HL-60/S4 (cell line): Measurements from ENCODE around the gene ACAA2.
"Not testable (repeated sequence)": the region's sequence is repeated elsewhere in the genome, so short reads cannot be mapped to it uniquely, and the experiment has no call there.

Source experiments
- in situ Hi-C: fragments of 300-500 bp; cut with MboI; formaldehyde crosslinking; loops from 2 replicates; pipeline ENCODE4 v1.14.3; 2022; ENCODE audit warnings: low sequenced_read_pairs

Gene ACAA2

DNA sequence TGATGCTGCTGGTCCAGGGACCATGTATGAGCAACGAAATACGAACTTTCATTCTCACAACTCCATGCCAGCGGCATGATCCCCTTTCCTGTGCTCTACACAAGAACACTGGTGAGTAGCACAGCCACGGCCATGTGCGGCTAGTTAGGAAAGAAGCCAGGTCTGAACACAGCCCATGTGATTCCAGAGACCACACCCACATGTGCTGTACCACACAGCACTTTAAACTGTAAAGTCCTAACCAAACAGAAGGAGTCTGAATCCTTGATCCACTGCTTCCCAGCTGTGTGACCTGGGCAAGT lies 33.0 kb upstream of the ACAA2 start:
- in situ Hi-C loops, result no loop called here

DNA sequence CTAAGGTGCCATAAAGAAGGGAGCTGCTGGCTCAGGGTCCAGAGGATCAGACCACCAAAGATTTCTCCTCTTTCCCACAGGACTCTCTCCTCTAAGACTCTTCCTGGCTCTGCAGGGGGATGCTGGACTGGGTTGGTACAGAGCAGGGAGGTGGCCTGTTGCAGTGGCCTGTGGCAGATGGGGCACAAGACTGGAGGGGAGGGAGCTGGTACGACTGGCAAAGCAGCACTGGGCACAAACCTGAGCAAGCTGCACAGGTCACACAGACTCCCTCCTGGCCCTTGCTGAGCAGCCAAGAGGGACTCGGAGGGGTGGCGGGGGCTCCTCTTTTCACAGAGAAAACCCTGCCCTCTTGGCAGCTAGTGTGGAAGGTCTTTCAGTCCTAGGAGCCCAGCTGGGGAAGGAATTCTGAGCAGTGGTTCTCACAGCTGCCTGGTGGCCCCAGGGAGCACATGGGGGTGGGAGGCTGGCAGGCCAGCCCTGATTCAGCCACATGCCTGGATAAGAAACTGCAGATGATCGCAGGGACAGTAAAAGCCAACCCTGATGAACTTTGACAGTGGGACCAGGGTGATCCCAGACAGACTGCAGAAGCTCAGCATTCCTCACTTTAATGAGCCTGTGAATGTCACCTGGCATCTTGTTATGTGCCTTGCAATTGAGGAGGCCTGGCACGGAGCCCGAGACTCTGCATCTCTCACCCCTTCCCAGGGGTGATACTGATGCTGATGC lies 32.5 kb upstream of the ACAA2 start:
- in situ Hi-C loops, result no loop called here

DNA sequence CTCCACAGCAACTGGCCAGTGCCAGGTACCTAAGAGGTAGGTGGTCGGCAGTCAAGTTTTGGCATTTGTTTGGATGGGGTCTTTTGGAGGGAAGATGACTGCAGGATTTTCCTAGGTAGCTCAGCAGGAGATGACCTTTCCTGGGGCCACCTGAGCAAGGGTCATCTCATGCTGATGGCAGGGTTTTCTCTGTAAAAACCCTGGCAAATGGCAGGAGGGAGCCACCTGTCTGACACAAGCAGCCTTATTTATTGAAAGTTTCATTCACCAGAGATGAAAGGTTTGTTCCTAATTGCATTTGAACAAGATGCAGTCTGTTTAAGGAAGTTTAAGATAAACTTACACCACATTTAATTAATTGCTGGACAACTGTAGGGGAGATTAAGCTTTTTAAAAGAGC lies 31.6 kb upstream of the ACAA2 start:
- in situ Hi-C loops, result no loop called here

- in situ Hi-C loops, result no loop called here
Measured at GRCh38 chr18:49843778-49844625, 30.7 kb upstream of the ACAA2 start.

GRCh38 chr18:49843131-49843530 lies 29.8 kb upstream of the ACAA2 start:
- in situ Hi-C loops, result no loop called here

DNA sequence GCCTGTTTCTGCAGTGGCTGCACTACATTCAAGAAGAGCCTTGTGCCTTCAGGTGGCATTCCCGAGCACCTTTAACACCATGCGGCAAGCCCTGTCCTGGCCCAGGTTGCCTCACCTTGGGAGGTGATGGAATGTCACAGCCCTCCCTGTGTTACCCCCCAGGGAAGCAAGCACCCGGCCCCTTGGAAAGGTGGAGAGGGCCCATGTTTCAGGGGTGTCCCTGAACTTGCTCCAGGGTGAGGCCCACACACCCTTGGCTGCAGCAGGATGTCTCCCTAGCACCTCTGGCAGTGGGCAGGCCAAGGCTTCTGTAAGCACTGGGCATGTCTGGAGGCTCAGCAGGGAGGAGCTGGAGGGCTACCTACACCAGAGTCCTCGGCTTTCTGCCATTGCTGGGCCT lies 29.3 kb upstream of the ACAA2 start:
- in situ Hi-C loops, result no loop called here

DNA sequence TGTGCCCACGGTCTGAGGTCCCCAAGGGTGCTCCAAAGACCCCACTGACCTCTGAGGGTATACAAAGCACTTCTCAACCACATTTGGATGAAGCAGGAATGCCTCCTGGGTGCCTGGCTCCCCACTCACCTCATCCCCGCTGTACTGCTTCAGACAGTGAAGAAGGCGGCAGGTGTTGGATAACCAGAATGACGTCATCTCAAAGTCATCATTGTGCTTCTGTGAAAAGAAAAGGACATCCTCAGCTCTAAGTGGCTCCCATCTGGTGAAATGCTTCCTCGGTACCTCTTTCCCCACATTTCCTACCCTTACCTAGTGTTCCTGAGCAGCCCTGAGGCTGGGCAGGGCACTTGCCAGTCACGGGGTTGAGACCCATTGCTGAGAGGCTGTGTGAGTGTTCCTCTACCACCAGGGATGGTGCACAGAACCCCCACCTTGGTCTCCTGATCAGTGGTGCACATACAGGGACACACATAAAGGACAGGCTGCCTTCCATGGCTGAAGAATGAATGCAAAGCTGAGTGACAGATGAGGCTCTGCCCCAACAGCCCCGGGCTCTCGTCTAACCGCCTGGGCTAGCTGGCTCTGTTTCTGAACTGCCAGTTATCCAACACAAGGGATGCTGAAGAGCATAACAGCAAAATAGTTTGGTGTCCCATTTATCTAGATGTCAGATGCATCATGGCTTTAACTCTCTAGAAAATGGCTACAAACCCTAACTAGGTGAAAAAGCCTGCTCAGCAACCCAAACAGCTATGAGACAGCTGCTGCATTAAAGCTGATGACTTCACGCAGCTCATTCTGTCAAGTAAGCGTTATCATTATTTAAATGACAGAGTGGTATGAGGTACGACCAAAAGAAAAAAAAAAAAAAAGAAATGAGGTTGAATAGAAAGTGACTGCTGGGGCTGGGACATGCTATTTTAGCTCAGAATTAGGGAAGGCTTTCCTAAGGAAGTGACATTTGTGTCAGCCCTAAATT lies 28.2 kb upstream of the ACAA2 start:
- in situ Hi-C loops, result no loop called here

DNA sequence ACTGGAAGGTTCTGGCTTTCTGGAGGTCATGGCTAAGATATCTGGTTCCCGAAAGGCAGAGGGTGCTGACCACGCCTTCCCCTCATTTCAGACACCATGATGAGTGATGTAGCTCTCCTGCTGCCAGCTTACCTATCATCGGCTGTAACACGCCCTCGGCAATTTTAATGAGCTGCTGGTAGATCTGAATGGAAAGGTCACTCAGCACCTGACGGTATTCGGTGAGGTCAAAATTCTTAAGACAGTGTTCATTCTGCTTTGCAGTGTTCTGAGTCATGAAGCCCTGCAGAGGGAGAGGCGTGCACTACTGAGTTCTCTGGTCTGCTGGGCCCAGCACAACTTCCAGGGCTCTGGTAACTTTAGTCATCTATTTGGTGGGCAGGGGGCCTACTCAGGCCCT lies 25.7 kb upstream of the ACAA2 start:
- in situ Hi-C loops, result no loop called here

- in situ Hi-C loops, result no loop called here
Measured at GRCh38 chr18:49838381-49838780, 25.0 kb upstream of the ACAA2 start.

DNA sequence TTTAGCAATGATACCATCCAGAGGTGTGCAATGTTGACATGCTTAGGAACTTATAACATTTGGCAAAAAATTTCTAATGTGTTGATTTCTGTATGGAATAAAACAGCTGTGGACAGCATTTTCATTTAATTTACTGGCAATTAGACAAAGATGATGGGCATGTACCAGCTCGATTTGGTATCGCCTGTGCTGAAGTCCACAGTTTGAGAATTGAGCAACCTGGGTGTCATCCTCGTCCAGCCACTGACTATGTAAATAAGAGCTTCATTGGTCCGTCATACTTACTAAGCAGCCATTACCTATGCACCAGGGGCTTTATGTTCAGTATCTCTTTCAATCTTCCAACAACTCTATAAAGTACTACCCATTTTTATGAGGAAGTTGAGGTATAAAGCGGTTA lies 24.6 kb upstream of the ACAA2 start:
- in situ Hi-C loops, result no loop called here

GRCh38 chr18:49837316-49837835 lies 24.0 kb upstream of the ACAA2 start:
- in situ Hi-C loops, result not testable (repeated sequence)

DNA sequence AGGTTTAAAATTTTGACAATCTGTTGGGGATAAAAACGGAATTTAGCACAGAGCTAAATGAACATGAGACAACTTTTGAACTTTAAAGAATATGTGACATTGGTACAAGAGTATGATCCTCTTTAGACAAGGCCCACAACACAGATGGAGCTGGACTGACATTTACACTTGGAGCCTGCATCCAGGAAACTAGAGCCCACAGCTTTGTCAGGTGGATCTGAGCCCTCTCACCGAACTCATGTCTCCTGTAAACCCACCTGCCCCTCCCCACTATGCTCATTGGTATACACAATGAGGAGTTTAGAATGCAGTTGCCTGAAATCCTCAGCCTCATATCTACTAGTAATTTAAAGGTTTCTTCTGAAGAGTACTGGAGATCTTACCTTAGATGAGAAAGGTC lies 22.1 kb upstream of the ACAA2 start:
- in situ Hi-C loops, result no loop called here

DNA sequence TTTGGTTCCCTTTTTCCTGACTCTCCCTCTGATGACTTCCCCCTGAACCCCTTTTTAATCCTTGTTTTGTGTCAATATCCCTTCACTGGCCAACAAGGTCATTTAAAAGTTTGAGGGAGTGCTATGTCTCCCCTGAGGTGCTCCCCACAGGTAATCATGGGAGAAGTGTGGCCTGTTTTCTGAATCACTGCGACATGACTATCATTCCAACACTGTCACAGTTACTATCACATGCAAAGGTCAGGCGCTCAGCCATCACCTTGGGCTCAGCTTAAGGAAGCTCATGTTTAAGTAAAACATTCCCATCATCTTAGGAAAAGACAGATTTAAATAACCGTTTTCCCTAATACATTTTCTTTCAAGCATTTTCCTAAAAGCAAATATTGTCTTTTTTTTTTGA lies 20.9 kb upstream of the ACAA2 start:
- in situ Hi-C loops, result no loop called here

DNA sequence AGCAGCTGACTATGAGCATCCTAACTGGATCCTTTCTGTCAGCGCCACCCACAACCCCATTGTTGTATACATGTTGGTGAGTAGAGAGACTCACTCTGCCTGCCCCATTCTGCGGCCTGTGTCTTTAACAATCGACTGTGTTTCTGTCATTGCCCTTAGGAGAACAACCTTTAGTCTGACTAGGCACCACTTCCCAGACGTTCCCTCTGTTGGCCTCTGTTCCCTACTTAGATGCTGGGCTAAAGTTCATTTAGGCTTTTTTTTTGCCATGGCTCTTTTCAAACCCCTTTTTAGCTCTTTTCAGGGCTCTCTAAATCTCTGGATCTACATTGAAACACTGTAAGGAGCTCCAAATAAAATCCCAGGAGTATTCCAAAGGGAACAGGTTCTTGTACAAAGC lies 20.5 kb upstream of the ACAA2 start:
- in situ Hi-C loops, result no loop called here

GRCh38 chr18:49832221-49832647 lies 18.9 kb upstream of the ACAA2 start:
- in situ Hi-C loops, result no loop called here

- in situ Hi-C loops, result no loop called here
Measured at GRCh38 chr18:49827996-49828395, 14.7 kb upstream of the ACAA2 start.

- in situ Hi-C loops, result no loop called here
Measured at GRCh38 chr18:49819823-49820671, 6.7 kb upstream of the ACAA2 start.

DNA sequence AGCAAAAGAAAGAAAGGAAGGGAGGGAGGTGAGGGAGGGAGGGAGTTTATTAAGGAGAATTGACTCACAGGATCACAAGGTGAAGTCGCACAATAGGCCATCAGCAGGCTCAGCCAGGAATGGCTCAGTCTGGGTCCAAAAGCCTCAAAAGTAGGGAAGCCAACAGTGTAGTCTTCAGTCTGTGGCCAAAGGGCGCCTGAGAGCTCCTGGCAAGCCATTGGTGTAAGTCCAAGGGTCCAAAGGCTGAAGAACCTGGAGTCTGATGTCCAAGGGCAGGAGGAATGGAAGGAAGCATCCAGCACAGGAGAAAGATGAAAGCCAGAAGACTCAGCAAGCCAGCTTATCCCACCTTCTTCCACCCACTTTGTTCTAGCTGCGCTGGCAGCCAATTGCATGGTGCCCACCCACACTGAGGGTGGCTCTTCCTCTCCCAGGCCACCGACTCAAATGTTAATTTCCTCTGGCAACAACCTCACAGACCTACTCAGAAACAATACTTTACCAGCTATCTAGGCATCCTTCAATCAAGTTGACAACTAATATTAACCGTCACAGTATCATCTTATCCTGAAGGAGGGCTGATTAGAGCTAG lies 5.8 kb upstream of the ACAA2 start:
- in situ Hi-C loops, result no loop called here

- in situ Hi-C loops, result no loop called here
Measured at GRCh38 chr18:49817947-49818346, 4.6 kb upstream of the ACAA2 start.

DNA sequence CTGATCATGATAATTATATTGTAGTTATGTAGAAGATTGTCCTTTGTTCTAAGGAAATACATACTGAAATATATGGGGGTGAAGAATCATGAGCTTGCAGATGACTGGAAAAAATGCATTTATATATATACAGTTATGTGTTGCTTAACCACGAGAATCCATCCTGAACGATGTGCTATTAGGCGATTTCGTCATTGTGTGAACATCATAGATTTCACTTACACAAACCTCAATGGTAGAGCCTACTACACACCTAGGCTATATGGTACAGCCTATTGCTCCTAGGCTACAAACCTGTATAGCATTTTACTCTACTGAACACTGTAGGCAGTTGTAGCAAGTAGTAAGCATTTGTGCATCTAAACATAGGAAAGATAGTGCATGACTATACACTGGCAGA lies 2.6 kb upstream of the ACAA2 start:
- in situ Hi-C loops, result no loop called here
